BLaER1 treated with 17β-estradiol and CSF1 and Interleukin-3, amounts not matched to agents 10 nM and 100 nM (cell line): Measurements from ENCODE around the gene SMAD3.

Source experiments
- H3K27ac ChIP-seq, 11 experiments: shearing (Covaris generic); formaldehyde crosslinking; 2 replicates each; pipeline ENCODE4 v1.8.1; 2022
- H3K27me3 ChIP-seq, 11 experiments: shearing (Covaris generic); formaldehyde crosslinking; 2 replicates each; pipeline ENCODE4 v1.8.1; 2022
- H3K36me3 ChIP-seq, 11 experiments: shearing (Covaris generic); formaldehyde crosslinking; 2 replicates each; pipeline ENCODE4 v1.8.1; 2022
- H3K4me1 ChIP-seq, 10 experiments: shearing (Covaris generic); formaldehyde crosslinking; 2 replicates each; pipeline ENCODE4 v1.8.1; 2022
- H3K4me2 ChIP-seq, 11 experiments: shearing (Covaris generic); formaldehyde crosslinking; 2 replicates each; pipeline ENCODE4 v1.8.1; 2022
- H3K4me3 ChIP-seq, 10 experiments: shearing (Covaris generic); formaldehyde crosslinking; 2 replicates each; pipeline ENCODE4 v1.8.1; 2022
- H3K9ac ChIP-seq, 11 experiments: shearing (Covaris generic); formaldehyde crosslinking; 2 replicates each; pipeline ENCODE4 v1.8.1; 2022
- H3K9me3 ChIP-seq, 11 experiments: shearing (Covaris generic); formaldehyde crosslinking; replicated peaks in 1 of 11; 2 replicates each; pipeline ENCODE4 v1.8.1; 2022
- H4K20me1 ChIP-seq, 11 experiments: shearing (Covaris generic); formaldehyde crosslinking; 2 replicates each; pipeline ENCODE4 v1.8.1; 2022
- Cebpa-rat ChIP-seq, 11 experiments: shearing (Covaris generic); IDR thresholded peaks; 2 replicates each; pipeline ENCODE4 v1.8.1; 2022

The SMAD3 gene

GRCh38 chr15:67049351-67050044 is 15.9 kb upstream of the SMAD3 start:
- Histone ChIP-seq H3K27me3 (no peaks in the 10 kb centered on the region), H3K4me1 (peaks cover 38 to 65% (median 51%) of the 10 kb centered on the region in 10 experiments), H3K9me3 (no peaks in the 10 kb centered on the region), H3K4me2 (peak overlapping the region; percentile 51 to 94 (median 77)), H3K36me3 (no peaks in the 10 kb centered on the region), H3K4me3 (peak overlapping the region in 1 of 10 experiments; percentile 36; a peak in 2 of 20 replicates), H3K27ac (peak overlapping the region; percentile 6 to 90 (median 68); a peak in 21 of 22 replicates), H3K9ac (peak overlapping the region in 9 of 11 experiments; percentile 29 to 75 (median 56); a peak in 18 of 22 replicates), H4K20me1 (no peaks in the 10 kb centered on the region)
- 0 out of 22 replicates have a peak, but pooled peaks of 1 of the 11 experiments have one; percentile 1 for TF ChIP-seq Cebpa-rat (IDR thresholded peaks at IDR 0.05)

GRCh38 chr15:67050062-67050461 is 15.3 kb upstream of the SMAD3 start:
- H3K4me1 ChIP-seq: peaks cover 38 to 65% (median 50%) of the 10 kb centered on the region in 10 experiments
- H4K20me1 ChIP-seq: no peaks in the 10 kb centered on the region
- H3K9ac ChIP-seq: peak overlapping the region in 9 of 11 experiments; percentile 29 to 75 (median 56); a peak in 17 of 22 replicates
- H3K4me3 ChIP-seq: peak overlapping the region in 1 of 10 experiments; percentile 36; a peak in 2 of 20 replicates
- H3K36me3 ChIP-seq: no peaks in the 10 kb centered on the region
- peak overlapping the region; percentile 51 to 94 (median 77) for H3K4me2 ChIP-seq
- no peaks in the 10 kb centered on the region for H3K9me3 ChIP-seq
- peak overlapping the region in 10 of 11 experiments; percentile 54 to 90 (median 68); a peak in 20 of 22 replicates for H3K27ac ChIP-seq
- peak in 4 of 11 experiments; percentile 49 to 67 (median 60); a peak in 6 of 22 replicates for TF ChIP-seq Cebpa-rat (IDR thresholded peaks at IDR 0.05)
- H3K27me3 ChIP-seq: no peaks in the 10 kb centered on the region

DNA sequence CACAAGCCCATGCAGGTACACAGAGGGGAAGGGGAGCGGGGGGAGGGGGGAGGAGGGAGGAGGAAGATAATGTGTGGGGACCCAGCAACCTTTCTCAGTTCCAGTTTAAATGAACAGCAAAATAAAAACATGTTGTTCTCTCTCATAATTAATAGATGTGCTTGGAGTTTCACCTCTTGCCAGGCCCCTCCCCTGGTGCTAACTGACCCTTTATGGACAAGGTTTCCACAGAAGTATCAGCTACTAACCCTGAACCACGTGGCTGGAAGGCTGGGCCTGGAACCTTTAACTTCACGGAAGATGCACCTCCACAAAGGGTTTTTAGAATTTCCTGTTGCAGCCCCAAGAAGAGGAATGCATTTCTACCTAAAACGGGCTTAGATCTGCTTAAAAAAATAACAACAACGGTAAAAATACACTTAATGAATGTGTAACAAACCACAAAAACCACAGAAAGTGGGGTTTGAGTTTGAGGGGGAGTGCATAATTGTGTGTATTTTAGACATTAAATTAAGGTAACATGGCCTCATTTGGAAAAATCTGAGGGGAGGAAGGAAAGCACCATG is 14.8 kb upstream of the SMAD3 start:
- TF ChIP-seq Cebpa-rat (IDR thresholded peaks at IDR 0.05): no peak
- no peaks in the 10 kb centered on the region for H3K9me3 ChIP-seq
- no peak overlapping the region for H3K4me3 ChIP-seq
- H3K36me3 ChIP-seq: no peaks in the 10 kb centered on the region
- peak overlapping the region in 5 of 11 experiments; percentile 6 to 75 (median 34); a peak in 4 of 22 replicates for H3K9ac ChIP-seq
- H3K27me3 ChIP-seq: no peaks in the 10 kb centered on the region
- peak overlapping the region; percentile 65 to 94 (median 78) for H3K4me2 ChIP-seq
- H3K4me1 ChIP-seq: peaks cover 38 to 65% (median 50%) of the 10 kb centered on the region in 10 experiments
- no peaks in the 10 kb centered on the region for H4K20me1 ChIP-seq
- H3K27ac ChIP-seq: peak overlapping the region in 8 of 11 experiments; percentile 54 to 90 (median 70); a peak in 17 of 22 replicates

DNA sequence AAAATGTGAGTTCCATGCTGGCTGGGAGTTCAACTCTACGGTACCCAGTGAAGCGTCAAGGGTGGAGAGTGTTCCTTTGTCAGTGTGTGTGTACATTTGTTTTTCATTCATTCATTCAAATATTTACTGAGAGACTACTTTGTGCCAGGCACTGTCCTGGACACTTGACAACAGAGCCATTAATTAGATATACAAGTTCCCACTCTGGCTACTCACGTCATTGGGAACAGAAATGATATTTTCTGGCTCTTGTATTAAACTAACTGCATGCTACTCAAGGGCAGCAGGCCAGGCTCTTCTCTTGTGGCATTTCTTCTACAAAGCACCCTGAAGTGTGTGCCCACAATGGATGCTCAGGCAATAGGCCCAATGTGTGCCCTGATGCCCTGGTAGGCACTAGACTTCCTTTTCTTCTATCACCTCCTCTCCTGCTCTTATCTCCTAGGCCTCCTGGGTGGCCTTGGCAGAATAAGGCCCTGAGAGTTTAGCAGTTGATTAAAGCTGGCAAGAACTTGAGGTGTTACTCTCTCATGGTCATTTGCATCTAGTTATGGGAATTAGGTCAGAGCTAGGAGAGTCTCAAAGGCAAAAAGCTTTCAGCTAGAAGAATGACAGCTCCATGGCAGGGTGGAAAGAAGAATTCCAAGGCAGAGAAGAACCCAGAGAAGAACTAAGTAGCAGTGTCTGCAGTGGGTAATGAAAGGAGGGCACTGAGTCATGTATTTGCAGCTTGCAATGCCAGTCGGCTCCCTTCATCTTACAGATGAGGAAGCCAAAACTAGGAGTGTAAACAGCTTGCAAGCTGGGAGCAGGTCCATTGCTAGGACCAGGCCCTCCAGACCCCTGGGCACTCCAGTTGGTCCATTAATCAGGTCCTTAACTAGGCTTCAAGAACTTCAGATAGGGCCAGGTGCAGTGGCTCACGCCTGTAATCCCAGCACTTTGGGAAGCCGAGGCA is 14.0 kb upstream of the SMAD3 start:
- no peaks in the 10 kb centered on the region for H3K36me3 ChIP-seq
- H3K9ac ChIP-seq: peak overlapping the region in 5 of 11 experiments; percentile 6 to 75 (median 34); a peak in 4 of 22 replicates
- H3K27me3 ChIP-seq: no peaks in the 10 kb centered on the region
- no peak for TF ChIP-seq Cebpa-rat (IDR thresholded peaks at IDR 0.05)
- peak overlapping the region; percentile 65 to 94 (median 75) for H3K4me2 ChIP-seq
- H3K27ac ChIP-seq: peak overlapping the region in 8 of 11 experiments; percentile 54 to 90 (median 67); a peak in 17 of 22 replicates
- no peak overlapping the region for H3K4me3 ChIP-seq
- no peaks in the 10 kb centered on the region for H4K20me1 ChIP-seq
- peaks cover 38 to 65% (median 50%) of the 10 kb centered on the region in 10 experiments for H3K4me1 ChIP-seq
- no peaks in the 10 kb centered on the region for H3K9me3 ChIP-seq

- H4K20me1 ChIP-seq: no peaks in the 10 kb centered on the region
- no peak overlapping the region for H3K9ac ChIP-seq
- H3K27ac ChIP-seq: no peak overlapping the region
- no peak for TF ChIP-seq Cebpa-rat (IDR thresholded peaks at IDR 0.05)
- H3K27me3 ChIP-seq: no peaks in the 10 kb centered on the region
- no peak overlapping the region for H3K4me3 ChIP-seq
- no peaks in the 10 kb centered on the region for H3K36me3 ChIP-seq
- peaks cover 24 to 45% (median 33%) of the 10 kb centered on the region in 10 experiments for H3K4me1 ChIP-seq
- H3K4me2 ChIP-seq: no peak overlapping the region
- H3K9me3 ChIP-seq: no peaks in the 10 kb centered on the region
These were observed 10.7 kb upstream of the SMAD3 start for GRCh38 chr15:67054676-67055075.

DNA sequence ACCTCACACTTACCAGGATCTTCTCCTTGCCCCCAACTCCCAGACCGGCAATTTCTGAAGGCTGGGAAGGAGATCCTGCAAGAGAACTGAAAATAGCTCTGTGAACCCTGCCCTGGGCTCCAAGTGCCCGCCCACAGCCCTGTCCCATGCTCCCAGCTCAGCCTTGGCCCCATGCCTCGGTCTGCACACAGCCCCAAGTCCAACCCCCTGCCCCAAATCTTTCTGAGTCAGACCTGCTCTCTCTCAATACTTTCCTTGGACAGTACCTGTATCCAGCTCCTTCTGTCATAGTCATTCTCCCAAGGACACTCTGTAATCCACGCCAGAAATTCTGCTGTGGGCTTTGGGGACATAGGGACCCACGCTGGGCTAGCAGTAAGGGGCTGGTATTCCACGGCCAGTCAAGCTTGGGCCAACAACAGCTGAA is 6.3 kb upstream of the SMAD3 start:
- H3K4me2 ChIP-seq: peak overlapping the region in 2 of 11 experiments; percentile 18 to 58; a peak in 3 of 22 replicates
- H3K27me3 ChIP-seq: no peaks in the 10 kb centered on the region
- no peaks in the 10 kb centered on the region for H3K36me3 ChIP-seq
- no peaks in the 10 kb centered on the region for H4K20me1 ChIP-seq
- H3K4me1 ChIP-seq: peaks cover 6 to 39% (median 16%) of the 10 kb centered on the region in 10 experiments
- H3K27ac ChIP-seq: no peak overlapping the region
- no peak overlapping the region for H3K9ac ChIP-seq
- H3K9me3 ChIP-seq: no peaks in the 10 kb centered on the region
- no peak overlapping the region for H3K4me3 ChIP-seq
- no peak for TF ChIP-seq Cebpa-rat (IDR thresholded peaks at IDR 0.05)

DNA sequence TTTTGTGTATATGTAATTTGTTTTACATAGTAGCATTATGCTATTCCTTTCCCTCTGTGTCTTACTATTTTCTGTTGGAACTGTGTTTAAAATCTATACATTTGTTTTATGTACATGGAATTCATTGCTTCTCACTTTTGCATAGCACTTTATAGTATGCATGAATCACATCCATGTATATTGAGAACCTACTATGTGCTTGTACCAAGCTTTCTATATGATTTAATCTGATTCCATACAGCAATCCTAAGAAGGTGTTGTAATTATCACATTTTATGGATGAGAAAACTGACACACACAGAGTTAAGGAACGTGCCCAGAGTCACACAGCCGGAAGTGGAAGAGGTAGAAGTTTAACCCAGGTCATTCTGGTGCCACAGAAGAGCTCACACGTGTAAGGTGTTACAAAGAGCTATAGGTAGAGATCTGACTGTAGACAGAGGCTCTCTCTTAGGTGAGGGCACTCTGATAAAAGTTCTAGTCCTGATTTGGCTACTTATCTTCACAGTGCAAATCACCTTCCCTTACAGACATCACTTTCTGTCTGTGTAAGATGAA is 3.5 kb upstream of the SMAD3 start:
- Histone ChIP-seq H3K4me3 (no peak overlapping the region), H3K27ac (no peak overlapping the region), H4K20me1 (peaks cover 0 to 12% (median 12%) of the 10 kb centered on the region in 11 experiments; a peak in 16 of 22 replicates), H3K9ac (no peak overlapping the region), H3K27me3 (no peaks in the 10 kb centered on the region), H3K9me3 (no peaks in the 10 kb centered on the region), H3K4me1 (peaks cover 16 to 47% (median 25%) of the 10 kb centered on the region in 10 experiments), H3K36me3 (peaks cover 0 to under 1% (median 0%) of the 10 kb centered on the region in 11 experiments; a peak in 1 of 22 replicates), H3K4me2 (no peak overlapping the region; a peak in 1 of 22 replicates)
- no peak for TF ChIP-seq Cebpa-rat (IDR thresholded peaks at IDR 0.05)

- TF ChIP-seq Cebpa-rat (IDR thresholded peaks at IDR 0.05): no peak
- peak overlapping the region in 4 of 11 experiments; percentile 25 to 98 (median 92); a peak in 4 of 22 replicates for H3K4me2 ChIP-seq
- no peak overlapping the region for H3K9ac ChIP-seq
- peaks cover 16 to 47% (median 25%) of the 10 kb centered on the region in 10 experiments for H3K4me1 ChIP-seq
- H3K27me3 ChIP-seq: no peaks in the 10 kb centered on the region
- H3K4me3 ChIP-seq: no peak overlapping the region
- H3K9me3 ChIP-seq: no peaks in the 10 kb centered on the region
- H3K36me3 ChIP-seq: peaks cover 0 to 6% (median 4%) of the 10 kb centered on the region in 11 experiments; a peak in 11 of 22 replicates
- 0 out of 22 replicates have a peak overlapping the region, but pooled peaks of 1 of the 11 experiments have one; percentile 15 for H3K27ac ChIP-seq
- H4K20me1 ChIP-seq: peaks cover 5 to 18% (median 18%) of the 10 kb centered on the region in 11 experiments; a peak in 20 of 22 replicates
These were observed 2.9 kb upstream of the SMAD3 start for GRCh38 chr15:67062369-67062985.
